NCI-H1092 treated with DMSO at 0.1 percent for 48 hours (cell line): Measurements from ENCODE around the gene GAK.
A peak's percentile ranks its signal among the peaks of the same experiment; 100 is the strongest.

Experiments
- DNase-seq: peaks from one replicate; lab custom pipeline; 2025; lab: John Stamatoyannopoulos, UW

The GAK gene

DNA sequence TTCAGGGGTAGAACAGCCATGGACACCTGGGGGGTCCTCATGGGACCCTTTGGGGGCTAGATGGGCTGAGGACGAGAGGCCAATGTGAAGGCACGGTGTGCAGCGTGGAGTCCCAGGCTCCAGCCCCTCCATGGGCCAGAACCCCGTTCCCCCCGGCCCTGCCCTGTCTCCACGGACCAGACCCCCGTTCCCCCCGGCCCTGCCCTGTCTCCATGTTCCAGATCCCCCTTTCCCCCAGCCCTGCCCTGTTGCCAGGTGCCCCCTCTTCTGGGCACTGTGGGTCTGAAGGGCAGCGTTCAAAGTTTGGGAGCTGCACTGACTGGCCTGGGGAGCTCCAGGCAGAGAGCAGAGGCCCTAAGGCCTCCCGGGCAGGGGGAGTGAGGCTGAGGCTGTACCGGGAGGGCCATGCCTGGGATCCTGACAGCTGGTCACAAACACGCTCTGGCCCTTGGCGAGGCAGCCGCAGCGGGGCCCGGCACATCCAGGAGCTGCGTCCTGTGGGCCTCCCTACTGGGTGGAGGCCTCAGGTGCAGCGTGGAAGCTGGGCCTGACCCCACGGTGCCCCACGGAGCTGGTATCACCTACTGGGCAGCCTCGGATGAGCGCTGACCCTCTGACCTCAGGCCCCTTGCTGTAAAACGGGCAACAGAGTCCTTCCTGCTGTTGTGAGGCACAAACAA, 32.4 kb upstream of the GAK start:
- DNase-seq: no peak

DNA sequence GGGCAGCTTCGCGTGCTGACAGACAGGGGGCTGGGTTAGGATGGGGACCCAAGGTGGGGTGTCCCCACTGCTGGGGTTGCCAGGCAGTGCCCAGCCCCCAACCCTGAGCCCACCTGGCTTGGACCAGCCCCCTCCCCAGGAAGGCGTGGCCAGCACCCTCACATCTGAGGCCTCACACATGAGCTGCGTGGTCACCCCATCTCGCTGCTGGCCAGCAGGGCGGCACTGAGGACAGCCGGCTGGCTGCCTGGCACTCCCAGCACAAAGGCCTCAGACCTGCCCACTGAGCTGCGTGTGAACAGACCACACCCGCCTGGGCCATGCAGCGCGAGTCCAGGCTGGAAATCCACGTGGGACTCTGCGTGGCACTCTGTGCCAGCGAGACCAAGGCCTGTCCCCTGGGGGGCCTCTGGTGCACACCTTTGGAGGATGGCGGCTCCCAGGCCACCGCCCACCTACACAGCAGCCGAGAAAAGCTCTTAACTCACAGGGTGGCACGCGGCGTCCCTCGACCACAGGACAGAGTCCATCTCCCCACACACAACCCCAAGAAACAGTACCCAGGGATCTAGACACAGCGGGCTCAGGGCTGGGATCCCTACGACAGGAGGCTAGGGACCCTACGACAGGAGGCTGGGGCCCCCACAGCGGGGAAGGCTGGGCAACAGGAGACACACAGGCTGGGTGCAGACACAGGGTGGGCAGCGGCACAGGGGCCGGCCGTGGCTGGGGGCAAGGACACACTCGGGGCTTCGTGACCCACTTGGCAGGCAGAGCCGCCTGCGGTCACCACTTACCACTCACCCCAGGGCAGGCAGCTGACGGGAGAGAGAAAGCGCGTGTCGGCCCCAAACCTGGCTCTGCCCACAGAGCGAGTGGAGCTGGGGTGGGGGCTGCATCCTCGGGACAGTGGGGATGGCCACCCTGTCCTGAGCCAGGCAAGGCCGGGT, 31.4 kb upstream of the GAK start:
- DNase-seq: no peak

DNA sequence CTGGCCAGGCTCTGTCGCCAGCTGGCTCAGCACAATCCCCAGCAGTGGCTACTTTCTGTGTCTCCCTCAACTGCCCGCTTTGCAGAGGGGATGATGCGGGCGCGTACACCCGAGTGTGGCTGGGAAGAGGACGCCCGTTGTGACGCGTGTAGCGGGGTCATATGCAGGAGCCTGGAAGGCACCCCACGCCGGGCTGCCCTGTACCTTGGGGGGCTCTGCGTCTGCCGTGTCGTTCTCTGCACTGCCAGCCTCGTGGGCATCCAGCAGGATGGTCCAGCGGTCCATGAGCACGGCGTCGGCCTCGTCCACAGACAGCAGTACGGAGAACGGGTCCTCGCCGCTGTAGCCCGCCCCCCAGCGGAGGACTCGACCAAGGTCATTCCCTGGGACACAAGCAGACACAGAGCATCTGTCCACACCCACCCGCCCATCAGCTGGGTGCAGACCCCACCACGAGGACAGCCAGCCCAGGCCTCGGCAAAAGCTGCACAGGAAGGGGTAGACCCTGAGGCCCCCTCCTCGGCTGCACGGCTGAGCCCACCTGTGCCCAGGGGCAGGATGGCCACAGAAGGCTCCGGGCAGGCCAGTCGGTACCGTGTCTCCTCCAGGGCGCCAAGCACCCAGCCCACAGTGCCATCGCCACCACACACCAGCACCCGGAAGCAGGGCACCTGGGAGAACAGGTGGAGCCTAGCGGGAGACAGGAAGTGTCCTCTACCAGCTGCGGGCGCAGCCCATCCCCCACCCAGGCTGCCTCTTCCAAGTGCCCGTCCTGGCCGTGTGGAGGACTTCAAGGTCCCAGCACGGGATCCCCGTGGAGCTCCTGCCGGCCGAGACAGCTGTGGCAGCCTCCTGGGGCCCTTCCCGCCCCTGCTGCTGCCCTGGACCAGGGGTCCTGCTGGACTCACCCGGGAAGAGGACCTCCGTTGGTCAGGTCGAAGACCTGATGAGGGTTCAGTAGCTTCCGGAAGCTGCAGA, 30.4 kb upstream of the GAK start:
- peak; percentile 46 for DNase-seq

DNA sequence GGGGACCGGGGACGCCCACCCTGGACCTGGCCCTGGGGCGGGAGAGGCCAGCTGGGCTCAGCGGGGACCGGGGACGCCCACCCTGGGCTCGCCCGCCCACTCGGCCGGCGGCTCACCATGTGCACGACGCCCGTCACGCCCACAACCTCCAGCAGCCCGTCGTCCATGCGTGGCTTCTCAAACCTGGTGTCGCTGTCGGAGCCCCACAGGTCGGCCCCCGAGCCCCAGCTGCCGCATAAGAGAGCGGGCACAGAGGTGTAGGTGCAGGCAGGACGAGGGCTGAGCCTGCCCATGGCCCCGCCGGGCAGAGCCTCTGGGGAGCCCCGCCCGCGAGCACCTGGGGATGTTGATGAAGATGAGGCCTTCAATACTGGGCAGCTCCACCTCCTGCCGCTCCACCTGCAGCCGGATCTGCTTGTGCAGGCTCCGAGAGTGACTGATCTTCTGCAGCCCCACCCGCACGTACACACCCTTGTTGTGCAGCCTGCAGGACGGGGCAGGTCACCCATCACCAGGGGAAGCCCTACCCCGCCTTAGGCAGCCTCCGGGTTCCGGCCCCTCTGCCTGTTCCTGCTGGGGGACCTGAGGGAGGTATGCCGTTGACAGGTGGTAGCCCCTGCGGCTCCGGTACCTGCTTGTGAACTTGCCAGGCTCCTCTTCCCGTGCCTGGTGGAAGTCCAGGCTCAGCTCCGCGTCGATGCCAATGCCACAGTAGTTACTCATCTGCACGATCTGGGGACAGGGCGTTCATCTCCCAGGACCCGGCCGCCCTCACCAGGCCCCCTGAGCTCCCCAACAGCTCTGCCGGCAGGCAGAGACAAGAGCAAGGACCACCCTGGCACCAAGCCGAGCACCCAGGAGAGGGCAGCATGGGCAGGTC, 29.5 kb upstream of the GAK start:
- peak; percentile 46 for DNase-seq

DNA sequence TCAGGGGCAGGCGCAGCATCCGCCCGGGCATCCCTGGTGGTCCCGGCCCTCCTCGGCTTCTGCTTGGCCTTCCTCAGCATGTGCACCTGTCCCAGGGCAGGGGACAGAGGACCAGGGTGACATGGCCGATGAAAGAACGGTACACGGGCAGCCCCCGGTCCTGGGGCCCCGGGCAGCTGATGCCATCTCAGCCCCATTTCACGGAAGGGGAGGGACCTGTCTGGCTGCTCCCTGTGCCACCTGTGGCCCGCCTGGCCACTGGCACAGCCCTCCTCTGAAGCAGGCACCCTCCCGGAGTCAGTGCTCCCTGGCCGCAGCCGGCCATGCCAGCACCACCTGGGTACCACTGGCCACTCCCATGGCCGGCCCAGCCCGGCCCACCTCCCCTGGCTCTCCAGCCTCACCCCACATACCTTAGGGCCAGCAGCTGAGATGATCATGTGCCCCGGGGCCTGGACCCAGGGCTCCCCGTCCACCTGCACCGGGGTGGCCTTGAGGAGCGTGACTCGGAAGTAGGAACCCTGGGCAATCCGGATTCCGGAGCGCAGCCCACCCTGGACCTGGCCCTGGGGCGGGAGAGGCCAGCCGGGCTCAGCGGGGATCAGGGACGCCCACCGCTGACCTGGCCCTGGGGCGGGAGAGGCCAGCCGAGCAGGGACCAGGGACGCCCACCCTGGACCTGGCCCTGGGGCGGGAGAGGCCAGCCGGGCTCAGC, 28.7 kb upstream of the GAK start:
- DNase-seq: no peak

DNA sequence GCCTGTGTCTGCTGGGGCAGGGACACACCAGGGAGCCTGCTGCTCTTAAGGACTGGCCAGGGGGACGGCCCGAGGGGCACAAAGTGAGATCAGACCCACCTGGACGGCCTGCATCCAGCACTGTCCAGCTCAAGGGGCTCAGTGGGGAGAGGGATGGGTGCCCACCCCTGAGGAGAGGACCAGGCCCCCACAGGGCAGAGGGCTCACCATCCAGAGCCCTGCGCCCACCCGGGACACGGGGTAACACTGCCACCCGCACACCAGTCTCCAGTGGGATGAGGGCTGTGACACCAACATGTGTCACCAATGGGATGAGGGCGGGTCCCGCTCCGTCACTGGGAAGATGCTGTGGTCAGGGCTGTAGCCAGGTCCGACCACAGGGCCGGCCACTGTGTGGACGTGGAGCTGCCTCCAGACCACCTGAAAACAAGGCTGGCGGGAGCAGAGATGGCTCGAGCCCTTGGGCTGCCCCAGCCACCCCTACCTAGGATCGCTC, 28.1 kb upstream of the GAK start:
- no peak for DNase-seq

DNA sequence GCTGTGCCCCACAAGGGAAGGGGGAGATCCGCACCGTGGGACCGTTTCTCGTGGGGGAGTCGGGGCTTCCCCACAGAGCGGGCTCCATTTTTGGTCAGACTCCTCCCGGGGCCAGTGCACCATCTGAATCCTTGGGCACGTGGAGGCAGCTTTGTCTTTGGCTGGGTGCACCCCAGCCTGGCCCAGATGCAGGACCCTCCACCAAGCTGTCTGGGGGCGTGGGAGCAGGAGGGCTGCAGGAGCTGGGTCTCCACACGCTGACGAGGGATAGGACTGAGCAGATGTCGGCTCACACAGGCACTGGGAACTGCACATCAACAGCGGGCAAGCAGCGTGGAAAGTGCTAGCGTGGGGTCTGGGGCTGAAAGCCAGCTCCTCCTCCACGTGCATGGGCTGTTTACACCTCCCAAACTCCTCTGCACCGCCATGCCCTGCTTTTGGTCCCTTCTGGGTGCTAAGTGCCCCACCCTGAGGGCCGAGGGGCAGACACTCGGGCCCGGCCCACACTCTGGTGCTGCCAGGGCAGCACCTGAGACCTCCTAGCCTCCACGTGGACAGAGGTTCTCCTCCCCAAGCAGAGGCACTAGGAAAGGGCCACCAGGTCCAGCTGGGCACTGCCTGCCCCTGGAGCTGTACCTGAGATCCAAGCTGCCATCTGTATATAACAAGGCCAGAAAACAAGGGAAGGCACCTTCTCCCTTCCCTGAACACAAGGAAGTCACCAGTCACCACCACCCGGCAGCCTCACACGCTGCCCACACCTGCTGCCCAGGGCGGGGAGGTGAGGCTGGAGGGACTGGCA, 27.4 kb upstream of the GAK start:
- no peak for DNase-seq

DNA sequence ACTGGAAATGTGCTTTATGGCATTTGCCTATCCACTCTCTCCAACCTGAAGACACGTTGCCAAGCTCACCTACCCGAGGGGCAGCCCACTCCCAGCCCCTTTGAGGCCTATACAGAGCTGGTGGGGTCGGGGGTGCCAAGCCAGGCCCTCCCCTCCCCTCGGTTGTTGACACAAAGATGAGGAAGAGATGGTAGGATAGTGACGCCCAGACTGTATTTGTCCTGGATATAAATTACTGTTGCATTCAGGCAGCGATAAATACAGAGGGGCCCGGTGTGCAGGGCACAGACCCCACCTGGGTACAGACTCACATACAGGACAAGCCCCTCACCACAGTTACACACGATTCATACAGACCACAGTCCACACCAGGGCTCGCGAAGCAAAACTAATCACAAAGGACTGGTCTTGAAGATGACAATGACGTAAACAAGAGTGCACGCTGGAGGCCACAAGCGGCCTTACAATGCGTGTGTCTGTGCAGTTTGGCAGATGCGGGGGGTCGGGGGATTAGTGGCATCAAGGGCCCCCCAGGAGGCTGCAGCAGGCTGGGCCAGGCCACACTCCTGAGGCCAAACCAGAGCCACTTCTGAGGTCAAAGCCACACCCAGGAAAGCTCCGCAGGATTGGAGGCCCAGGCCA, 26.7 kb upstream of the GAK start:
- DNase-seq: no peak

DNA sequence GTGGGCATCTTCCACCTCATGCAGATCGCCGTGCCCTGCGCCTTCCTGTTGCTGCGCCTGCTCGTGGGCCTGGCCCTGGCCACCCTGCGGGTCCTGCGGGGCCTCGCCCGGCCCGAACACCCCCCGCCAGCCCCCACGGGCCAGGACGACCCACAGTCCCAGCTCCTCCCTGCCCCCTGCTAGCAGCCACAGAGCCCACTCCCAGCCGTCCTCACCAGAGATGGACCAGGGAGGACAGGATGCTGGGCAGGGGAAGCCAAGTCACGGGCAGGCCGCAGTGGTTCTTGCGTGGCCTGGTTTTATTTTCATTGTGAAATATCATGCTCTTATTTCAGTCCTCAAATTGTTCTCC, 26.2 kb upstream of the GAK start:
- no peak for DNase-seq

DNA sequence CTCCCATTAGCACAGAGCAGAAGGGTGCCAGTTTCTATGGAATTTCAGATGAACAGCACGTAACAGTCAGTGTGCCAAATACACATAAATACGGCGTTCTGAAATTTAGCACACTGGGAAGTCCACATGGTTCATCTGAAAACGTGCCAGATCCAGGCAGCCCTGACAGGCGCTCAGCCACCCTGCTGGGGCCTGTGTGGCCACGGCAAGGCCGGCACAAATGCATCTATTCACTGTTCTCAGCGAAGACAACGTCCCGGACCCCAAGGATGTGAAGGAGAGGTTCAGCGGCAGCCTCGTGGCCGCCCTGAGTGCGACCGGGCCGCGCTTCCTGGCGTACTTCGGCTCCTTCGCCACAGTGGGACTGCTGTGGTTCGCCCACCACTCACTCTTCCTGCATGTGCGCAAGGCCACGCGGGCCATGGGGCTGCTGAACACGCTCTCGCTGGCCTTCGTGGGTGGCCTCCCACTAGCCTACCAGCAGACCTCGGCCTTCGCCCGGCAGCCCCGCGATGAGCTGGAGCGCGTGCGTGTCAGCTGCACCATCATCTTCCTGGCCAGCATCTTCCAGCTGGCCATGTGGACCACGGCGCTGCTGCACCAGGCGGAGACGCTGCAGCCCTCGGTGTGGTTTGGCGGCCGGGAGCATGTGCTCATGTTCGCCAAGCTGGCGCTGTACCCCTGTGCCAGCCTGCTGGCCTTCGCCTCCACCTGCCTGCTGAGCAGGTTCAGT, 25.6 kb upstream of the GAK start:
- DNase-seq: no peak

DNA sequence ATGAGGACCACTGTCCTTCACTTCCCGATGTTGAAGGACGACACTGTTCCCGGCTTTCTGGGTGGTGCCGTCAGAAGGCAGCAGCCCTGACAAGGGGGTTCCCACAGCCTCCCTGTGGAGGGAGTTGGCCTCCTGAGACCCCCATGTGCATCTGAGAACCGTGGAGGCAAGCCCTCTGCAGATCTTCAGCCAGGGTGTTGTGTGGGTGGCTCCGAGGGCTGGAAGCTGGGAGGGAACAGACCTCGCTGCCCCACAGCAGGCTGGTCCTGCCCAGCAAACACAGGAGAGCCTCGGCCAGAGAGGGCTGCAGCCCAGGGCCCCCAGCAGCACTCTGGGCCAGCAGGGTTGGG, 25.1 kb upstream of the GAK start:
- DNase-seq: no peak

DNA sequence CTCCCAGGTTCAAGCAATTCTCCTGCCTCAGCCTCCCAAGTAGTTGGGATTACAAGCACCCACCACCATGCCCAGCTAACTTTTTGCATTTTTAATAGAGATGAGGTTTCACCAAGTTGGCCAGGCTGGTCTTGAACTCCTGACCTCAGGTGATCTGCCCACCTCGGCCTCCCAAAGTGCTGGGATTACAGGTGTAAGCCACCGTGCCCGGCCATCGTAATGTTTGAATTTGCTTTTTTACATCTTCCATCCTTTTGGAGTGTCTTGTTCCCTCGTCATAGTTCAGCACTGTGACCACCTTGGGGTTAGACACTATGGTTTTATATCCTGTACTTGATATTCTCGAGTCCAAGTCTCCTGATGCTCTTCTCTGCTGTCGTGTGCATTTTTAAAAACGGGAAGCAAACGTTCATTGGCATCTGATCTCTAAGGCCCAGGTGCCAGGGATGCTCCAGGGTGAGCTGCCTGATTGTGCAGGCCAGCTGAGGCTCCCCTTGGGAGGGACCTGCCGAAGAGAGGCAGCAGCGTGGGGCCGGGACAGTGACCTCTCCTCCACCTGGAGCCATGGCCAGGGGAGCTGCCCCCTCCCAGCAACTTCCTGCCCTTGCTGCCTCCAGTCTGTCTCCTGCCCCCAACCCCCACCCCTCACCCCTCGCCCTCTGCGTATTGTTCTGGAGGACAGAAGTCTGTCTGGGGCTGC, 24.6 kb upstream of the GAK start:
- no peak for DNase-seq

DNA sequence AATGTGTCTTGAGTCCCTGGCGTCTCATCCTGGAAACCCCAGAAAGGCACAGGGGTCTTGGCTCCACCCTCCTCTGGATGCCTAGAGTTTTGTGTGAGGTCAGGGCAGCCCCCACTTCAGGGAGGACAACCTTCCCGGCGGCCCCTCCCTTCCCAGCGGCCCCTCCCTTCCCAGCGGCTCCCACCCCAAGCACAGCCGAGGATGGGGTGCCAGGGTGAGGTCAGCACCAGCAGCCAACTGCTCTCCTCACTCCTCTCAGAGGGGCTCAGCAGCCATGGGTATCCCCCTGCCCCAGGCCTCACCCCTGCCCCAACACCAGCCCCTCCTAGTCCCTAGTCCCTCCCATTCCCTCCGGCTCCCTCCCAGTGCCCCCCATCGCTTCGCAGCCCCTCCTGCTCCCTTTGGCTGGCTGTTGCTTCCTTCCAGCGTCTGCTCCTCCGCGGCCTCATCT, 23.8 kb upstream of the GAK start:
- no peak for DNase-seq

DNA sequence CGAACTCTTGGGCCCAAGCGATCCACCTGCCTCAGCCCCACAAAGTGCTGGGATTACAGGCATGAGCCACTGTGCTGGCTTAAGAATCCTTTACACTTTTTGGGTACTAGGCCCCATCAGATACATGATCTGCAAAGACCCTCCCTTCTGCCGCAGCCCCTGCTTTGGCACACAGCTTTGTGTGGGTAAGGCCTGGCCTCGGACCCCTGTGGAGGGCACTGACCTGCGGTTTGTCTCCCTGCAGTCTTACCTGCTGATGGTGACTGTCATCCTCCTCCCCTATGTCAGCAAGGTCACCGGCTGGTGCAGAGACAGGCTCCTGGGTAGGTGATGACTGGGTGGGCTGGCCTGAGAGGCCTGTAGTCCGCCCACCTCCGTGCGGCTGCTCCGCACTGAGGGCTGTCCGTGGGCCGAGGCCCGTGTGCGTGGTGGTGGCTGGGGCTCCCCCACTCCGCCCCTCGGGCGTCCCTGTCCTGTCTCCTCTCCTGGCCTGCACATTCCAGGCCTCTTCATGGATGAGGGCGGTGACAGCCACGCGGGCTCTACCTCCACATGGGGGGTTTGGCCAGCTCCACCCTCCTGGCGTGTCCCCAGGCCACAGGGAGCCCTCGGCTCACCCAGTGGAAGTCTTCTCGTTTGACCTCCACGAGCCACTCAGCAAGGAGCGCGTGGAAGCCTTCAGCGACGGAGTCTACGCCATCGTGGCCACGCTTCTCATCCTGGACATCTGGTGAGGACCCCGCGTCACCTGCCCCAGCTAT, 23.2 kb upstream of the GAK start:
- no peak for DNase-seq

DNA sequence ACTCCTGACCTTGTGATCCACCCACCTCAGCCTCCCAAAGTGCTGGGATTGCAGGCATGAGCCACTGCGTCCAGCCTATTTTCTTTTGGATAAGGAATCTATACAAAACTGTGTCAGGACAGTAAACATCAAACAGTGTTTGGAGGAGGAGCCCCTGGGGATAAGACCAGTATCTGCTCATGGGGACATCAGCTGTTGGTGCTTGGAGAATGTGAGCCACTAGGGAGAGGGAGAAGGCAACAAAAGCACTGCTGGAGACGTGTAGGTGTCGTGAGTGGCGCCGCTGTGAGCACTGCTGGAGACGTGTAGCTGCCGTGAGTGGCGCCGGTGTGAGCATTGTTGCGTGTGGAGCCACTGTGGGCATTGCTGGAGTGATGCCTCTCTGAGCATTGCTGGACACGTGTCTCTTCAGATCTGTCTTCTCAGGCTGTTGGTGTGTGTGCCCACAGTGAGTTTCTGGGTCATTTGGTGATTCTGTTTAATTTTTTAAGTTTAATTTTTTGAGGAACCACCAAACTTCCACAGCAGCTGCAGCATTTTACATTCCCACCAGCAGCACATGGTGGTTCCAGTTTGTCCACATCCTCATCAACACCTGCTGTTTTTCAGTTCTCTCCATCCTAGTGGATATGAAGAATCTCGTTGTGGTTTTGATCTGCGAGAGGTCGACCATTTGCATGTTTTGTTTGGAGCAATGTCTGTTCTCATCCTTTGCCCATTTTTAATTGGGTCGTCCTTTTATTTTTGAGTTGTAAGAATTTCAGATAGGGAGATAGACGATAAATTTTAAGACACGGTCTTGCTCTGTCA, 22.3 kb upstream of the GAK start:
- DNase-seq: no peak

DNA sequence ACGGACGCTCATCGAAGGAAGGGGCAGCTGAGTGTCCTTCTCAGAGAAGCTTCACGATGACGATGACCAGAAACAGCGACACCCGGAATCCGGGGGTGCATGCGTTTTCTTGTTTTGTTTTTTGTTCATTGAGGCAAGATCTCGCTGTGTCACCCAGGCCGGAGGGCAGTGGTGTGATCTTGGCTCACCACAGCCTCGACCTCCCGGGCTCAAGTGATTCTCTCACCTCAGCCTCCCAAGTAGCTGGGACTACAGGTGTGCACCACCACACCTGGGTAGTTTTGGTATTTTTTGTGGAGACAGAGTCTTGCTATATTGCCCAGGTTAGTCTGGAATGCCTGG, 21.4 kb upstream of the GAK start:
- DNase-seq: no peak
